ENCODE measurements around the gene ADAMTS7. TPM values are rescaled to one million over a fixed set of nuclear protein-coding genes. Genes with fewer than 3 reads are reported as not detected.
"Not testable (repeated sequence)": the region's sequence is repeated elsewhere in the genome, so short reads cannot be mapped to it uniquely, and the experiment has no call there.

ADAMTS7 gene
- total and polyA plus RNA-seq, 2 of the 13 experiments (the other 11 are each of a cell fraction or from before 2014, with no cell fraction given) = 0.09 to 0.12 TPM

- DNase-seq (ENCODE audit: low spot score) (no peak), FAIRE-seq (no peak), ATAC-seq (no peak; the same call in 2 of the 3 replicates)
- H3K27me3 ChIP-seq (ENCODE audit: control insufficient read depth in 1 of 2, insufficient read depth in 2 of 2, low read length in 2 of 2) = peaks cover 0 to 4% of the 10 kb centered on the region in 2 experiments; a peak in 1 of 5 replicates
- H3K4me1 ChIP-seq (ENCODE audit: insufficient read depth, low read length) = no peaks in the 10 kb centered on the region
- CTCF ChIA-PET (ENCODE audit: low intra/inter-chr PET ratio, low total read pairs) = no interaction called here
- H3K27ac ChIP-seq (ENCODE audit: extremely low read length, insufficient read depth, low read length) = no peak overlapping the region
- TF ChIP-seq, protein P1, sequence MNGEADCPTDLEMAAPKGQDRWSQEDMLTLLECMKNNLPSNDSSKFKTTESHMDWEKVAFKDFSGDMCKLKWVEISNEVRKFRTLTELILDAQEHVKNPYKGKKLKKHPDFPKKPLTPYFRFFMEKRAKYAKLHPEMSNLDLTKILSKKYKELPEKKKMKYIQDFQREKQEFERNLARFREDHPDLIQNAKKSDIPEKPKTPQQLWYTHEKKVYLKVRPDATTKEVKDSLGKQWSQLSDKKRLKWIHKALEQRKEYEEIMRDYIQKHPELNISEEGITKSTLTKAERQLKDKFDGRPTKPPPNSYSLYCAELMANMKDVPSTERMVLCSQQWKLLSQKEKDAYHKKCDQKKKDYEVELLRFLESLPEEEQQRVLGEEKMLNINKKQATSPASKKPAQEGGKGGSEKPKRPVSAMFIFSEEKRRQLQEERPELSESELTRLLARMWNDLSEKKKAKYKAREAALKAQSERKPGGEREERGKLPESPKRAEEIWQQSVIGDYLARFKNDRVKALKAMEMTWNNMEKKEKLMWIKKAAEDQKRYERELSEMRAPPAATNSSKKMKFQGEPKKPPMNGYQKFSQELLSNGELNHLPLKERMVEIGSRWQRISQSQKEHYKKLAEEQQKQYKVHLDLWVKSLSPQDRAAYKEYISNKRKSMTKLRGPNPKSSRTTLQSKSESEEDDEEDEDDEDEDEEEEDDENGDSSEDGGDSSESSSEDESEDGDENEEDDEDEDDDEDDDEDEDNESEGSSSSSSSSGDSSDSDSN (CRISPR knock-in tag; IDR thresholded peaks at IDR 0.05) = no peak
- no peak for TF ChIP-seq ZNF737 (CRISPR knock-in tag; IDR thresholded peaks at IDR 0.05; ENCODE audit: borderline replicate concordance)
- TF ChIP-seq SNAI1 (CRISPR knock-in tag; IDR thresholded peaks at IDR 0.05; ENCODE audit: borderline replicate concordance) = no peak
- BruUV-seq (replicated peaks) = no TSS peak
- no peak overlapping the region for H3K4me3 ChIP-seq (replicated peaks in 1 of 3; ENCODE audit: insufficient read depth in 1 of 3, low read depth in 2 of 3, low read length in 3 of 3)
- H3K4me2 ChIP-seq (ENCODE audit: low read depth, low read length) = no peak overlapping the region
- in situ Hi-C loops (cut with HindIII; ENCODE audit: extremely low pct_ligation_motif_present, low pct_unique_long_range_greater_than_20kb) = no loop called here
- no peak overlapping the region for H2AFZ ChIP-seq (ENCODE audit: low read length)
- intact Hi-C loops (cut with micrococcal nuclease; ENCODE audit: unreplicated experiment) = no loop called here
- H3K36me3 ChIP-seq (replicated peaks in 1 of 2; ENCODE audit: control insufficient read depth in 1 of 2, insufficient read depth in 2 of 2, low read length in 2 of 2) = no peaks in the 10 kb centered on the region
- no peaks in the 10 kb centered on the region for H3K79me2 ChIP-seq (ENCODE audit: insufficient read depth, low read length)
- no peak overlapping the region for H3K9ac ChIP-seq (ENCODE audit: insufficient read depth, low read depth, low read length)
- POLR2A ChIA-PET = no interaction called here
- no peaks in the 10 kb centered on the region for H3K9me3 ChIP-seq (ENCODE audit: low read length)
- 64% methylated on average over 12 of the region's 14 CpGs for WGBS (ENCODE audit: low lambda C conversion rate)
- H4K20me1 ChIP-seq (ENCODE audit: insufficient read depth, low read length) = no peaks in the 10 kb centered on the region
Measured at GRCh38 chr15:78788016-78788660, 23.1 kb downstream of the ADAMTS7 start.

DNA sequence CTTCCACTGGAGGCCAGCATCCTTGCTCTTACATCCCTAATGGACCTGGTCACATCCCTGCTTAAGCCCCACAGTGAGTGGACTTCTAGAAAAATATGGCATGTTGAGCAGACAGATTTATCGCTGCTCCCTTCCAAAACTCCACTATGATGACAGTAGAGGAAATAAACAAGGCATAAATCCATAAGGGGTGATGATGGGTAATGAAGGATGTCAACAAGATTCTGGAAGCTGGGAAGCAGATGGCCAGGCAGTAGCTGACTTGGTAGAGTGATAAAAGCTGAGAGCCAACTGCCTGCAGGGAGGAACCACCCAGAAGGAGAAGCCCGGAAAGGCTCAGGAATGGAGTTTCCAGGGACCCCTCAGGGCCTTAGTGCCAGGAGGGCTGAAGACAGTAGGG, 28.9 kb downstream of the ADAMTS7 start:
- CTCF ChIA-PET (ENCODE audit: low intra/inter-chr PET ratio, low total read pairs); H2AFZ ChIP-seq (ENCODE audit: low read length); H3K9ac ChIP-seq (ENCODE audit: insufficient read depth, low read depth, low read length); in situ Hi-C loops (cut with HindIII; ENCODE audit: extremely low pct_ligation_motif_present, low pct_unique_long_range_greater_than_20kb); intact Hi-C loops (cut with micrococcal nuclease; ENCODE audit: unreplicated experiment); H3K79me2 ChIP-seq (ENCODE audit: insufficient read depth, low read length); H3K4me2 ChIP-seq (ENCODE audit: low read depth, low read length); DNase-seq (ENCODE audit: low spot score); H3K27me3 ChIP-seq (ENCODE audit: control insufficient read depth in 1 of 2, insufficient read depth in 2 of 2, low read length in 2 of 2); H3K36me3 ChIP-seq (replicated peaks in 1 of 2; ENCODE audit: control insufficient read depth in 1 of 2, insufficient read depth in 2 of 2, low read length in 2 of 2); H3K4me3 ChIP-seq (replicated peaks in 1 of 3; ENCODE audit: insufficient read depth in 1 of 3, low read depth in 2 of 3, low read length in 3 of 3); BruUV-seq (replicated peaks); POLR2A ChIA-PET; H3K9me3 ChIP-seq (ENCODE audit: low read length); ATAC-seq; FAIRE-seq; H3K4me1 ChIP-seq (ENCODE audit: insufficient read depth, low read length); H3K27ac ChIP-seq (ENCODE audit: extremely low read length, insufficient read depth, low read length); H4K20me1 ChIP-seq (ENCODE audit: insufficient read depth, low read length): not testable (repeated sequence)
- WGBS (ENCODE audit: low lambda C conversion rate) = 4% methylated on average over 2 of the region's 2 CpGs

- DNase-seq (ENCODE audit: low spot score); CTCF ChIA-PET (ENCODE audit: low intra/inter-chr PET ratio, low total read pairs); BruUV-seq (replicated peaks); H4K20me1 ChIP-seq (ENCODE audit: insufficient read depth, low read length); POLR2A ChIA-PET; intact Hi-C loops (cut with micrococcal nuclease; ENCODE audit: unreplicated experiment); H3K9ac ChIP-seq (ENCODE audit: insufficient read depth, low read depth, low read length); H2AFZ ChIP-seq (ENCODE audit: low read length); H3K36me3 ChIP-seq (replicated peaks in 1 of 2; ENCODE audit: control insufficient read depth in 1 of 2, insufficient read depth in 2 of 2, low read length in 2 of 2); H3K27me3 ChIP-seq (ENCODE audit: control insufficient read depth in 1 of 2, insufficient read depth in 2 of 2, low read length in 2 of 2); H3K27ac ChIP-seq (ENCODE audit: extremely low read length, insufficient read depth, low read length); H3K79me2 ChIP-seq (ENCODE audit: insufficient read depth, low read length); FAIRE-seq; H3K4me3 ChIP-seq (replicated peaks in 1 of 3; ENCODE audit: insufficient read depth in 1 of 3, low read depth in 2 of 3, low read length in 3 of 3); ATAC-seq; H3K4me2 ChIP-seq (ENCODE audit: low read depth, low read length); in situ Hi-C loops (cut with HindIII; ENCODE audit: extremely low pct_ligation_motif_present, low pct_unique_long_range_greater_than_20kb); H3K4me1 ChIP-seq (ENCODE audit: insufficient read depth, low read length); H3K9me3 ChIP-seq (ENCODE audit: low read length): not testable (repeated sequence)
- WGBS (ENCODE audit: low lambda C conversion rate) = 21% methylated on average over 3 of the region's 4 CpGs
Measured at GRCh38 chr15:78781381-78781780, 29.9 kb downstream of the ADAMTS7 start.
